ENCODE results near the gene CELA3A. TPM values are rescaled to one million over a fixed set of nuclear protein-coding genes. Genes with fewer than 3 reads are reported as not detected.
A peak's percentile ranks its signal among the peaks of the same experiment; 100 is the strongest.

The CELA3A gene
- total RNA-seq, 4 donors from 2014 or later: not detected

GRCh38 chr1:22051607-22052114, 50.2 kb downstream of the CELA3A start:
- no peaks in the 10 kb centered on the region for H3K36me3 ChIP-seq
- H3K27me3 ChIP-seq: no peaks in the 10 kb centered on the region
- H3K9me3 ChIP-seq: no peaks in the 10 kb centered on the region
- H3K4me3 ChIP-seq: no peak overlapping the region
- no peak for DNase-seq
- no peak for TF ChIP-seq POLR2AphosphoS5 (IDR thresholded peaks at IDR 0.05)
- TF ChIP-seq POLR2A (IDR thresholded peaks at IDR 0.05): no peak
- no peak for TF ChIP-seq EP300 (IDR thresholded peaks at IDR 0.05; ENCODE audit: low read depth)
- TF ChIP-seq, protein P1, sequence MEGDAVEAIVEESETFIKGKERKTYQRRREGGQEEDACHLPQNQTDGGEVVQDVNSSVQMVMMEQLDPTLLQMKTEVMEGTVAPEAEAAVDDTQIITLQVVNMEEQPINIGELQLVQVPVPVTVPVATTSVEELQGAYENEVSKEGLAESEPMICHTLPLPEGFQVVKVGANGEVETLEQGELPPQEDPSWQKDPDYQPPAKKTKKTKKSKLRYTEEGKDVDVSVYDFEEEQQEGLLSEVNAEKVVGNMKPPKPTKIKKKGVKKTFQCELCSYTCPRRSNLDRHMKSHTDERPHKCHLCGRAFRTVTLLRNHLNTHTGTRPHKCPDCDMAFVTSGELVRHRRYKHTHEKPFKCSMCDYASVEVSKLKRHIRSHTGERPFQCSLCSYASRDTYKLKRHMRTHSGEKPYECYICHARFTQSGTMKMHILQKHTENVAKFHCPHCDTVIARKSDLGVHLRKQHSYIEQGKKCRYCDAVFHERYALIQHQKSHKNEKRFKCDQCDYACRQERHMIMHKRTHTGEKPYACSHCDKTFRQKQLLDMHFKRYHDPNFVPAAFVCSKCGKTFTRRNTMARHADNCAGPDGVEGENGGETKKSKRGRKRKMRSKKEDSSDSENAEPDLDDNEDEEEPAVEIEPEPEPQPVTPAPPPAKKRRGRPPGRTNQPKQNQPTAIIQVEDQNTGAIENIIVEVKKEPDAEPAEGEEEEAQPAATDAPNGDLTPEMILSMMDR (IDR thresholded peaks at IDR 0.05): no peak
- WGBS, 2 donors (ENCODE audit: low coverage in 1 of 2): 82 to 86% methylated on average over 13 of the region's 13 CpGs
- peaks cover 16 to 30% (median 24%) of the 10 kb centered on the region in 4 donors for H3K4me1 ChIP-seq
- intact Hi-C loops (cut with DNase I; ENCODE audit: low total_unique reads) (loop anchor here (10.0 kb wide), 1 partner anchor 63 kb away; no protein-coding TSS in a partner anchor), in situ Hi-C loops (cut with MboI; ENCODE audit: low pct_ligation_motif_present in 1 of 4, low pct_unique_long_range_greater_than_20kb in 1 of 4, low sequenced_read_pairs in 3 of 4) (no loop called here)
- H3K27ac ChIP-seq: peak overlapping the region in 2 of 4 donors; percentile 100

GRCh38 chr1:22052115-22053016, 50.9 kb downstream of the CELA3A start, which contains the start of gene CDC42:
Gene CDC42 (plus strand): TSS chr1:22052709. CDS start chr1:22078479, 25,770 bp downstream.
- TF ChIP-seq POLR2AphosphoS5 (IDR thresholded peaks at IDR 0.05): peak; percentile 98 to 99 (median 99)
- peak; percentile 99 for TF ChIP-seq POLR2A (IDR thresholded peaks at IDR 0.05)
- TF ChIP-seq EP300 (IDR thresholded peaks at IDR 0.05; ENCODE audit: low read depth): no peak
- TF ChIP-seq, protein P1 (IDR thresholded peaks at IDR 0.05): no peak
- in situ Hi-C loops (cut with MboI; ENCODE audit: low pct_ligation_motif_present in 1 of 4, low pct_unique_long_range_greater_than_20kb in 1 of 4, low sequenced_read_pairs in 3 of 4): no loop called here
- Histone ChIP-seq H3K4me1 (peaks cover 16 to 37% (median 31%) of the 10 kb centered on the region in 4 donors), H3K27ac (peak within 1 kb of the TSS; percentile 99 to 100 (median 100)), H3K36me3 (no peaks in the 10 kb centered on the region), H3K9me3 (no peaks in the 10 kb centered on the region), H3K27me3 (no peaks in the 10 kb centered on the region), H3K4me3 (peak within 1 kb of the TSS; percentile 86 to 100 (median 98))
- 21% methylated on average over 42 of the region's 81 CpGs; no CpG with 5 or more reads in 1 of the 2 donors for WGBS, 2 donors (ENCODE audit: low coverage in 1 of 2)
- intact Hi-C loops (cut with DNase I; ENCODE audit: low total_unique reads): loop anchor here (10.0 kb wide), 1 partner anchor 62 kb away; no protein-coding TSS in a partner anchor
- DNase-seq: peak; percentile 98

DNA sequence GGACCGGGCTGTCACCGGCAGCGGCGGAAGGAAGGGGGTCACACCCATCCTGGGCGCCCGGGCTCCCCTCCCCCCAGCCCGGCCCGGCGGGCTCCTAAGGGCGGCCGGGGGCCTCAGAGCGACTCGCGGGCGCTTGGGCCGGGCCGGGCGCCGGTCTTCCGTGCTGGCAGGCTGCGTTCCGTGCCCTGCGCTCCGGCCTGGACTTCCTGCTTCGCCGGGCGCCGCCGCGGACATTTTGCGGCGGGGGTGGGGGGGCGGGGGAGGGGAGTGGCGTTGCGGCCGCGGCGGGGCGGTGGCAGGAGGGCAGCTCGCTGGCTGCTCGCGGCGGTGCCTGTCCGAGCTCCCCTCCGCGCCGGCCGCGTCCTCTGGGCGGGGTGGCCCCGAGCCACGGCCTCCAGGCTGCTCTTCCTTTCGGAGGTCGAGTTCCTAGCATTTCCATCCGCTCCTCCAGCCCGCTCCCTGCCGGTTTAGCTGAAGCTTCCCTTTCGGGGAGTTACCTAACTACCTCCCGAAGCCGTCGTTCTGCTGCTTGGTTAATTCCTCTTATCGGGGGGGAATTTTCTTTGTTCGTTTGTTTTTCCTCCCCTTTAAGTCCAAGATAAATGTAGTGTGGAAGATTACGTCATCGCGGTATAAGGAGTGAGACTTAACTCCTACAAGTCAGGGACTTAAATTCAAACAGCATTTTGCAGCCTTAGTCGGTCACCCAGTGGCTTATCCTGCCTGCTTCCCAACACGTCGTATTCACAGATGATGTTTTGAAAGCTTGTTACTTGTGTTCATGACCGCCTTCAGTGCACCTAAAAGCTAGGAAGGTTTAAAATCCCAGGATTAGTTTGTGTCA, 51.8 kb downstream of the CELA3A start:
- Histone ChIP-seq H3K36me3 (no peaks in the 10 kb centered on the region), H3K4me1 (peaks cover 16 to 45% (median 35%) of the 10 kb centered on the region in 4 donors), H3K4me3 (peak overlapping the region; percentile 86 to 100 (median 98)), H3K27ac (peak overlapping the region; percentile 99 to 100 (median 100)), H3K27me3 (no peaks in the 10 kb centered on the region), H3K9me3 (no peaks in the 10 kb centered on the region)
- TF ChIP-seq, protein P1 (IDR thresholded peaks at IDR 0.05): no peak
- TF ChIP-seq POLR2AphosphoS5 (IDR thresholded peaks at IDR 0.05) (peak; percentile 11 to 40 (median 30)), POLR2A (IDR thresholded peaks at IDR 0.05) (peak; percentile 33), EP300 (IDR thresholded peaks at IDR 0.05; ENCODE audit: low read depth) (no peak)
- WGBS, 2 donors (ENCODE audit: low coverage in 1 of 2): 1% methylated on average over 38 of the region's 70 CpGs; no CpG with 5 or more reads in 1 of the 2 donors
- in situ Hi-C loops (cut with MboI; ENCODE audit: low pct_ligation_motif_present in 1 of 4, low pct_unique_long_range_greater_than_20kb in 1 of 4, low sequenced_read_pairs in 3 of 4): no loop called here
- peak; percentile 65 for DNase-seq
- intact Hi-C loops (cut with DNase I; ENCODE audit: low total_unique reads): loop anchor here (10.0 kb wide), 1 partner anchor 62 kb away; no protein-coding TSS in a partner anchor
